ENCODE data around the gene EXOSC7. TPM values are rescaled to one million over a fixed set of nuclear protein-coding genes. Genes with fewer than 3 reads are reported as not detected.
"Not testable (repeated sequence)": the region's sequence is repeated elsewhere in the genome, so short reads cannot be mapped to it uniquely, and the experiment has no call there.

The EXOSC7 gene
- total RNA-seq, 1 donor from 2014 or later = 40.7 TPM

DNA sequence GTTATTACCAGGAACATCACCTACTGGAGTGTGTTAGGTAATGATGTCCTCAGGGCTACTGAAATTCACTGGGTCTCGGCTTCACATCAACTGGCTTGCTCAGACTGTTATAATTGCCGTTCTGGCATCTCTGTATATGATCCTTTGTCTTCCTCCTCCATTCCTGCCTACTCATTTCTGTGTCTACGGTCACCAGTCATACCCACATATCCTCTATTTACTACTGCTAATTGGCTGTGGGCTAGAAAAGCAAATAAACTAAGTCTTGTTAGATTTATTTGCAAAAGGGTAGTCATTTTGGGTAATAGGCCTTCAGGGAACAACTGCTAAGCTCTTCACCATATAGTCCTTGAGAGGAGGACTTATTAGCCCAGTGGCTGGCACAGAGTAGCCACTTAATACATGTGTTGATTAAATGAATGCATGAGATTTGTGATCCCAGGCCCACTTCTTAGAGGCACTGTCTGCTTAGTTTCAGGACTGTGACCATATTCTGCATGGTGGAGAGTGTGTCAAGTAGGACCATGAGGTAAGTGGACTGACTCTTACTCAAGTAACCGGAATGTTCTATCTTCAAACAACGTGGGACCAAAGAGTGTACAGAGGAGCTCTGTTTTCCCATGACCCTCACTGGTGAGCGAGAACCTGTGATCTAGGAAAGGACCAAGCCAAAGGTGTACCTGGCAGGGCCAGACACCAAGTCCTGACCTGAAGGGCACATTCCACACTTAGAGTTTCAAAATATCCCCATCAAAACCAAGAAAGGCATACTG is 13.2 kb upstream of the EXOSC7 start:
- no peak for DNase-seq

DNA sequence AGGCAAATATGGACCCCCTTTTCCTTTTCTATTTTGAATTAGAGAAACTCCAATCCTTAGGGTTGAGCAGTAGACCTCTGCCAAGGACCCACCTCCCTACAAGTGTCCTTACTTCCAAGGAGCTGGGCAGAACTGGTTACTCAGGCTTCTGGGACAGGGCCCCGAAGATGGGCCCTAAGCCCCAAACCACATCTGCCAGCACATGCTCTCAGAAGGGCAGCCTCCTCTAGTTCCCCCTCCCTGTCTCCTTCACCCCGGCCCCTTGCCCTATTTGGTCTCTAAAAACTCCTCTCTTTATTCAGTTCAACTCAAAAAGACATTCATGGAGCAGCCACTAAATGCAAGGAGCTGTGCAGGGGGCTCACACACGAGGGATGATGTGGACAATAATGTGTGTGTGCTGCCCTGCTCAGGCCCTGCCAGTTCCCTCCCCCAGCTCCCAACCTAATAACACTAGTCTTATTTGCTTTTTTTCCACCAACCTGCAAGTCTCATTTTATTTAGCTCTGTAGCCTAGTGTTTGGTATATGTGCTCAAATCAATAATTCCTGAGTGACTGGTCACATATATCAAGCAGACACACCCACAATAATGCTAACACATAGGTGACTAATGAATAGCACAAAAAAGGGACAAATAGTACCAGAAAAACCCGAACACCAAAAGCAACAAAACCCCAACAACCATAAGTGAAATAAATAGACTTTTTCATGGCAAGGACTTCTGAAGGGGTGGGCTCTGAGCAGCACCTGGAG is 12.3 kb upstream of the EXOSC7 start:
- no peak for DNase-seq

DNA sequence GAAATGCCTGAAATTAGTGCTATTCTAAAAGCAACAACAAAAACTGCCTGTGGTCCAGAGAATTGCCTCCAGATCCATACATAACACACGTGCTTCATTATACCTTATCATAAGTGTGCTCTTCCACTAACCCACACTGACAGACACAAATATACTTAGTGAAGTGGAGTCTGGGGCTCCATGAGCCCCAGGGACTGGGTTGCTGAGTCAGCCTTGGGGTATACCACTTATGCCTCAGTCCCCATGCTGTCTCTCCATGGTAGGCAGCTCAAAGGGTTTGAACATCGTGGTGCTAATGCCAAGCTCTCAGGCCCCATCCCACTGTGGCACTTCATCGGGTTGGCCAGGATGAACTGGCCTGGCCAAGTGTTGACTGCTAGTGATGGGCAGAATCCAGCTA is 10.9 kb upstream of the EXOSC7 start:
- no peak for DNase-seq

DNA sequence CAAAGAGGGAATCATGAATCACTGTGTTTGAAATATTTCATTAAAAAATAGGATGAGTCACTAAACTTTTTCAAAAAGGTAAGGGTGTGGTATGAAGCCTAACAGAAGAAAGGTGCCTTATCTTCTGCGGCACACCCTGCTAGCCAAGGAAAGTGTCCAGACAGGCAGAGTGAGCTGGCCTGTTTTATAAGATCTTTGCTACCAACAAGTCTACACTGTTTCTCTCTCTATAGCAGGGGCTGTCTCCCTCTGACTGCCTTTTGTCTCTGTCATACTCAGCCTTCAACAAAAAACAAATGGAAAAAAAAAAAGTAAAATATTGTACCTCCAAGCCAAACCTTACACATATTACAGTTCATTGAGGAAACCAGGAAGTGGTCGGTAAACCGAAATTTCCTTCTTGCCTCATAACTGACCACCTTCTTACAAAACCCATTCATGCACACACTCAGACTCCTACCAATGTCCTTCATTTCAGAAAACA is 9.2 kb upstream of the EXOSC7 start:
- no peak for DNase-seq

DNA sequence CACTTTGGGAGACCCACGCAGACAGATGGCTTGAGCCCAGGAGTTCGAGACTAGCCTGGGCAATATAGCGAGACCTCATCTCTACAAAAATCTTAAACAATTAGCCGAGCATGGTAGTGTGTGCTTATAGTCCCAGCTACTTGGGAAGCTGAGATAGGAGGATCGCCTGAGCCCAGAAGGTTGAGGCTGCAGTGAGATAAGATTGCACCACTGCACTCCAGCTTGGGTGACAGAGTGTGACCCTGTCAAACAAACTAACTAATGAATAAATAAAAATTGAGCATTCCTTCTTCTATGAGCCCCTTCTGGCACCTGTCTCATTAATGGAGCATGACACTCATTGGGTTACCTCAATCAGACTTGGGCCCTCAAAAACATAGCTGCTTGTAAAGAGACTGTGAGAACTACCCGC is 7.6 kb upstream of the EXOSC7 start:
- no peak for DNase-seq

DNA sequence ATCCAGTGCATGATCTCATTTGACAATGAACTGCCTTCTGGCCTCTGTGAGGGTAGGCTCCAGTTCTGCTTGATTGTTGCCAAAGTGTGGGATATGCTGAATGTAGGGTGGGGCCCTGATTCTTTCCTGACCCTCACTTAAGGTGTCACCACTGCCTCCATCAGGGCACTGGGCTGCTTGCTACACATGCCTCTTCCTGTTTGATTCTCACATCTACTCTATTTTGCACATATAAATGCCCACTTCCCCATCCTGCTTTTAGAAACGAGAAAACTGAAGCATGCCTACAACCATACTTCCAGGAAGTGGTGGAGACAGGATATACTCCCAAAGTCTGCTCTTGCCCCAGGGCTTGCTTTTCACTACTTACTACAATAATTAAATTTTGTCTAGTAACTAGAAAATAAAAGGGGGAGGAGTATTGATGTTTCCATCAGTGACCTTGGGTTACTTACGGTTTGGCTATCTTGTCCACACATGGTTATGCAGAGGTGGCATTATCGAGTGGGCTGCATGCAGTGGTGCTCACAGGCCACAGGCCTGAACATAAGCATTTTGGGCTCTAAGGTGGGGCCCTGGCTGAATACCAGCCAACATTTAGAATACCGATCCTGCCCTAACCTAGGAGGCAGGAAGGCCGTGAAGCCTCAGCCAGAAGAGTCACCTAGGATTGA is 6.8 kb upstream of the EXOSC7 start:
- DNase-seq = no peak

DNA sequence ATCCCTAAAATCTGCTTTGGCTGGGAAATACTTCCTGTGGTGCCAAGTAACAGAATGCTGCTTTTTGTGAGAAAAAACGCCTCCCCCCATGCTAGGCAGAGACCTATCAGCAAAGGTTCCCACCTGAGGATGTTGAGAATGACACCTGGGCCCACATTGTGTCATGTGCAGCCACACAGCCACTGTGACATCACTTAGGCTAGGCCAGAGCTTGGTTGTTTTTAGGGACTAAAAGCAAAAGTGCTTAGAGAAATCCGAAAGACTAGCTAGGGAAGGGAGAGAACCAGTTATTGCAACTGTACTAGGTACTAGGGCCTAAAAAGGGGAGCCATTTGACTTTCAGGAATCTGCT is 6.2 kb upstream of the EXOSC7 start:
- no peak for DNase-seq

DNA sequence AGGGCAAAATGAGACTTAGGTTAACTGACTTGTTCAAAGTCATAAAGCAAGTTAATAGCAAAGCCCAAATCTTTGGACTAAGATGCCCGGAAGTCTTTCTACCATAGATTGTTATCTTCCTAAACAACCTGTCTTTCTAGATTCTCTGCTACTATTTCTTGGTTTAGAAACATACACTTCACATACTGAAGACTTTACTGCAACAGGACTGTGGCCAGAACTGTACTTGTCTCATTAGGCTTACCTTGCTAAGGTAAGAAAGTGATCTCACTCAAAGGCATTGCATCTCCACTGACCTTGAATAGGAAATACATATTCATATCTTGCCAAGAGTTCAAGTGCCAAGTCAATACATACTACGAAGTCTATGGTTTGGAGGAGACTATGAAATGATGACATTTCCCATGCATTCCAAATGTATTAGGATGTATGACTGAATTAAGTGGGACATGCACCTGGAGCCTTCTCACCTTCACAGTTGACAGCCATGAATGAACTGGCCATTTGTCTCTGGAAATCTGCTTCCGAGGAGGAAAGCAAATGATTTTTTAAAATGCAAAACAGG is 5.0 kb upstream of the EXOSC7 start:
- DNase-seq = no peak

DNA sequence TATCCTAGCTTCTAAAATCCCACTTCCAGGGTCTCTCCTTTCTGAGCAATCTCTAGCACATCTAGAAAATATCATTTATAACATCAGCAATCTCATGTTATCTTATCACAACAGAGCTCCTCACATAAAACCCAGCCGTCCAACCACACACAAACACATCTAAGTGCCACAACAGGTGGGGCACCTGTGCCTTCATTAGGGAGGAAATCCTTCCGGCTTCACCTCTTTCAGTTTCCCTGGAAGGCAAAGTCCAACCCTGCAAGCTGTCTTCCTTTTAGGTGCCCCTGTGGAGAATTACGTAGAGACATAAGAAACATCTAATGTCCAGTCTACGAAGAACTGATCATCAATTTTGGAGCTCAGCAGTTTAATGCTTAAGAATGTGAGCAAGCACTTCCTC is 1.6 kb upstream of the EXOSC7 start:
- DNase-seq = no peak

DNA sequence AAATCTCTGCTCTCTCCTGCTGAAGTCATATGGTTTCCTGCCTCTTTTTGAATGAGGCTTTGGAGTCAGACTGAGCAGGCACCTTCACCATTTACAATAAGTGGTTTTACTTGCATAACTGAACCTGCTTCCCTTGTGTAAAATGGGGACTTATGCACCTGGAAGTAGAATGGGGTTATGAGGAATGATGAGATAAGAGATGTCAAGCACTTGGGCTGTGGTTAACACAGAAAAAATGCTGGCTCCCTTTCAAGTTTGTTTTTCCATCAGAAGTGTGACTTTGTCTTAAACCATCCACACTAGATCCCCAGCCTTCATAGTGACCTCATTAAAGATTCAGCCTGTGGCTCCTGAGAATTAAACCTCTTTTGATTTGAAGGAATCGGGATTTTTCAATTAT is 5.2 kb downstream of the EXOSC7 start:
- DNase-seq = no peak

DNA sequence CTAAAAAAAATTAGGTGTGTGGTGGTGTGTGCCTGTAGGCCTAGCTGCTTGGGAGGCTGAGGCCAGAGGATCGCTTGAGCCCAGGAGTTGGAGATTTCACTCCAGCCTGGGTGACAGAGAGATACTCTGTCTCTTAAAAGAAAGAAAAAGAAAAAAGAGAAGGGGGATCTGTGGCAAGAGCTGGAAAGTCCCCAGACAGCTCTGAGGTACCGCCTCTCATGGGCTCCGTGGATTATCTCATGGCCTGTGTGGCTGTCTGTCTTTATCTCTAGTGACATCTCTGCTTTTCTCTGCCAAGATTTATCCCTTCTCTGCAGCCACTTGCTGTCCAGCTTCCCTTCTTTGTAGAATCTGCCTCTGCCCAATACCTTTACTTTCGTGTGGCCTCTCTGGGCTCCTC is 5.7 kb downstream of the EXOSC7 start:
- no peak for DNase-seq

DNA sequence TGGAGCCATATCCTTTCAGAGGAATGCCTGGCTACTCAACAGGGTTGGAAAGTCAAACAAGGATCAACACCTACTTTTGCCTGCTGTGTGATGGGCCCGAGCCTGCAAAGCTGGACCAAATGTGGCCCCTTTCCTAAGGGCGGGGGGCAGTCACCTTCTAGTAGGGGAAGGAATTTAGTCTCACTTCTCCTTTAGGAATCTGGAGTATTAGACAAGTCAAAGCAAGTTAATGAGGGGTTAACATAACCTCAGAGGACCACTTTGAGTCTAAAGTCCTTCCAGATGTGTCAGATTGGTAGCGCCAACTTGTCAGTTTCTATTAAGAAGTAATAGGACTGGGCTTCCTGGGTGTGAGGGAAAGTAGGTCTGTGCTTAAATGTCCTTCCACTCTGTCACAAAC is 6.8 kb downstream of the EXOSC7 start:
- no peak for DNase-seq

DNA sequence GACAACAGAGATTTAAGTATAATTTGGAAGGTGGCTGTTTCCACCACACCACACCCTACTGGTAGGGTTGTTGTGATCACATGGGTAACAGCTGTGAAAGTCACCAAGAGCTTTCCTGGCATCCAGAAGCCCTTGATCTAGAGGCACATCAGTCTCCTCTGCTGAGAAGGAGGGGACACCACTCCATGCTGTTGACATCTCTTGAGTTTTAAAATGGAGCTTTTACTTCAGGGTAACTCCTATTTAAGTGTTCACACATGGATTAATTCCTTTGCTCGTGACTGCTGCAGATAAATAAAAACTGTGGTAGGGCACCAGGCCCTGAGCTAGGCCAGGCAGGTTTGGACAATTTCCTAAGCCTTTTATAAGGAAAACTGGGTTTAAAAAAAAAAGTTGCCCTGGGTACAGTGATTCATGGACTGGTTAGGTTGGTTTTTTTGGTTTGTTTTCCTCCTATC is 7.5 kb downstream of the EXOSC7 start:
- DNase-seq = peak; percentile 51

DNA sequence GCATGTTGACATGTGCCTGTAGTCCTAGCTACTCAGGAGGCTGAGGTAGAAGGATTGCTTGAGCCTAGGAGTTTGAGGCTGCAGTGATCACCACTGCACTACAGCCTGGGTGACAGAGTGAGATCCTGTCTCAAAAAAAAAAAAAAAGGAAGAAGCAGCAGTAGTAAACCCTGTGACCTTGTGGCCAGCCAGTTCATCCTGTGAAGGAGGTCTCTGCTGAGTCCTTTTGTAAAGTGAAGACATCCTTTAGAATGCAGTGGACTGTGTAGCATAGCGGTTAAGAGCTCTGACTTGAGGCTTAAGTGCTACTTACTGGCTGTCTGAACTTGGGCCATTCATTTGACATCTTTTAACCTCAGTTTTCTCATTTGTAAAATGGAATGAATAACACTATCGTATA is 8.3 kb downstream of the EXOSC7 start:
- no peak for DNase-seq

DNA sequence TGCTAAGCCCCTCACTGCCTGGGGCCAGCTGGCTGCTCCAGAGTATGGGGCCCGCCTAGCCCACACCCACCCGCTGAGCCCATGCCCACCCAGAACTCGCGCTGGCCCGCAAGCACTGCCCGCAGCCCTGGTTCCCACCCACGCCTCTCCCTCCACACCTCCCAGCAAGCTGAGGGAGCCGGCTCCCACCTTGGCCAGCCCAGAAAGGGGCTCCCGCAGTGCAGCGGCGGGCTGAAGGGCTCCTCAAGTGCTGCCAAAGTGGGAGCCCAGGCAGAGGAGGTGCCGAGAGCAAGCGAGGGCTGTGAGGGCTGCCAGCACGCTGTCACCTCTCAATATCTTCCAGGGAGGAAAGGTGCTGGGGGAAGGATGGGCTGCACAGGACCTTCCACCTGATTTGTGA is 10.3 kb downstream of the EXOSC7 start:
- not testable (repeated sequence) for DNase-seq

DNA sequence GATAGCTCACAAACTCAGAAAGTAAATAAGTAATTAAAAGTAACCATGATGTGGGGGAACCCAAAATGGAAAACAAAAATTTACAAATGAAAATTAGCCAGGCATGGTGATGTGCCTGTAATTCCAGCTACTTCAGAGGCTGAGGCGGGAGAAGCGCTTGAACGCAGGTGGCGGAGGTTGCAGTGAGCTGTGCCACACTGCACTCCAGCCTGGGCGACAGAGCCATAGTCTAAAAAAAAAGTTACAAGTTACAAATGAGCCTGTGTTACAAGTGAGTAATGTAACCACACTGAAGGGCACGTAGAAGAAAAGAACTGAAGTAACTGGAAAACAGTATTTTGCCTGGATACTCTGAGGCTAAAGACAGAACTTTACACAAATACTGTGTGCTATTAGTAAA is 11.3 kb downstream of the EXOSC7 start:
- no peak for DNase-seq

DNA sequence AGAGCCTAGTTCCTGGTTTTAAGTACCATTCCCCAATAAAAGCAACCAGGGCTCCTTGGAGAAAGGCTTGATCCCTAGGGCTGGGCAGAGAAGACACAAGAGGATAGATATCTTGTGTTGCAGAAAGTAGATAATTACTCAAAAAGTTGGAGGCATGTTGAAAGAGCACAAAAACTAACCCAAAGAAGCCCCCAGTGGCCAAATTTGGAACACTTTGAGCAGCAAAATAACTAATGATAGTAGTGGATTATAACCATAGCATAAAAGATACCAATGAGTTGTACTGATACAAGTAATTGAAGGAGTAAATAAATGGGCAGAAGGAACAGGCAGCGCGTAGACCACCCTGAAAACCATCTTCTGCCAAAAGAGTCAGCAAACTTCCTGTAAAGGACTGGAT is 12.0 kb downstream of the EXOSC7 start:
- no peak for DNase-seq

DNA sequence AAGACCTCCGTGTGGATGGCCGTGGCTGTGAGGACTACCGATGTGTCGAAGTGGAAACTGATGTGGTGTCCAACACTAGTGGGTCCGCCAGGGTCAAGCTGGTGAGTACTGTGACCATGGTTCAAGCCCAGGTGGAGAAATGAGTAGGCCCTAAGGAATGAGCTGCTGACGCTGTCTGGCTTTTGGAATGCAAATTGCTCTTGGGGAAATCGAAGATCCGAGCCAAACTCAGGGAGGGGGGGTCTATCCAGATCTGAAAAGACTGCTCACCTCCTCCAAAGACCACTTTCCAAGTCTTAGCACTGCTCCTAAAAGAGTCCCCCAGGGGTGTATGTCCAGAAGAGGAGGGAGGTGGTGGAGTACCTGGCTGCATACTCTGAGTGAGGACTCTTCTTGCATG is 13.1 kb downstream of the EXOSC7 start:
- DNase-seq = no peak

DNA sequence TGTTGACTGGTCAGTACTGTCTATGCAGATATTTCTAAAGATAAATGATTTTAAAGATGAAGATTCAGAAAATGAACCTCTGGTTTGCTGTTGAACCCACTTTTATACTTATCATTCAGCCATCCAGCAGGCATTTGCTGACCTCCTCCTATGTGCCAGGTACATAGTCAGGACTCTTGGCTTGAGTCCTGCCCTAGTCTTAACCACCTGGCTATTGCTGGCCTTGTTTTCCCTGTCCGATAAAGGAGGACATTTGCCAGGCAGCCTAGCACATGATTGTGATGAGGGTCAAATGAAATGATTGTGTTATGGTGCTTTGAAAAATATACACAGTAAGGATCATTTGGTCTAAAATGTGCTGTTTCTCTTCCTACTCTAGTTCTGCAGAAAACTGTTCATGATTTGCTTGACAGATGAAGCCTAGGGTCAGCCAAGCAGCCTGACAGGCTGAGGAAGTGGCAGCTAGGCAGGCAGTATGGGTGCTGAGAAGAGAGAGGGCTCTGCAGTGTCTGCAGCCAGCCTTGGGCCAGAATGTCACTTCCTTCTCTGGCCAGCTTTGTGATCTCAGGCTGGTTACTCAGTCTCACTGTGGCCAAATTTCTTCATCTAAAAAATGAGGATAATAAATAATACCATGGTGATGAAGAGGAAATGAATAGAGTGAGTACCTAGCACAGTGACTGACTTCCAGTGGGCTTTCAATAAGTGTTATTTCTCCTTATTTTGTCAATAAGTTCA is 13.8 kb downstream of the EXOSC7 start:
- DNase-seq = no peak

DNA sequence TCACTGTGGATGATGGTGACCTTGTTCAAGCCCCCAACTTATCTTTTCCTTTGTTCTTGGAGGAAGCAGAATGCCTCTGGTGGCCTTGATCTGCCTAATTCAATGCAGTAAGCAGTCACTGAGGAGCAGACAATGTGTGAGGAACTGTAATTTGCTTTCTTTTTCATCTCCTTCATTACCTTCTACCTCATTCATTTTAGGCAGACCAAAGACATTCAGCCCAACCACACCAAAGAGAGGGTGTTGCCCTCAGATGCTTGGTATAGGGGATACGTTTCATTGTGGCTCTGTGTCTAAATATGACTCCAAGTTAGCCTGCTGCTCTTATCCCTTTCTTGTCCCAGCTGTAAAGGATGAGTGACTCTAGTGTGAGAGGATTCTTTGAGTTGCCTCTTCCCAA is 15.3 kb downstream of the EXOSC7 start:
- no peak for DNase-seq

DNA sequence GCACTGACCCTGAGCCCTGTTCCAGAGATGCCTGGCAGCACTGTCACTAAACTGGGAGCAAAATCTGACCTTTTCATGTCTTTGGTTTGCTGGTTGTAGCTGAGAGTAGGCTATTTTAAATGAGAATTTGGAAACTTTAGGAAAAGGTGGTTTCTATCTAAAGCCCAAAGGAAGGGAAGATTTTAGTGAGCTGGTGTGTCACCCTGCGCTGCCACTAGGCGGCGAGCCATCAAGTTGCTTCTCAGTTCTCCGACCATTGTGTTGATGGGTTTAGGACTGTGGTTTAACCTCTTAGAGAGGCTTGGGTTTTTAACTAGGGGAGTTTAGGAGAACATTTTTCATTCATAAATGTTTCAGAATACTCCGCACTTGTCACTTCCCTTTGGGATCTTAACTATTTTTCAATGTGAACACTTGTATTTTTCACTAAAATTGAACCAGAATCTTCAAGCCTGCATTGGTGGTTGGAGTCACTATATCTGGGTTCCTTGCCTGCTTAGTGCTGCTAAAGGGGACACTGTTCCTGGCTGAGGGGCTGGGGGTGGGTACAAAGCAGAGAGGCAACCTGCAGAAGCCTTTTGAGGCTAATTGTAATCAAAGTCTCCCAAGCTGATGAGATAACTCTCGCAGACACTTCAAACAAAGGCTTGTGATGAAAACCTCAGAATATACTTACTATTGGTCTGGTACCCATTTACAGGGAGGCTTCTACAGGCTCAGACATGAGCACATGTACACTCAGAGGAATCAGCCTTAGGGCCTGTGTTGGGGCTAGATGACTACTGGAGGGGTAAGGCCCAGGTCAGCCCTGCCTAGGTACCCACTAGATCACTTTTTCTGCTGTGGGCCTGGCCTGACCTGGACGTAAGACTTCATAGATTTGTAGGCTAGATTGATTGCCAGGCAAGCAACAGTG is 16.8 kb downstream of the EXOSC7 start:
- no peak for DNase-seq

Data from skin of body (tissue), 2 donors.